Endothelial cell of umbilical vein (primary cell): ENCODE results near the gene SLC8A1. TPM values are rescaled to one million over a fixed set of nuclear protein-coding genes. Genes with fewer than 3 reads are reported as not detected.
A peak's percentile ranks its signal among the peaks of the same experiment; 100 is the strongest.

Experiments used
- BruUV-seq: library from RNA; stranded (reverse); fragments of 400-500 nt; replicated peaks from 2 replicates; lab custom pipeline; 2021; lab: Mats Ljungman, UMichigan
- CTCF ChIA-PET: fragments of 300-600, 350-600 bp; sonication (Branson Sonifier 250); formaldehyde crosslinking; loops from one replicate; lab custom pipeline; 2021; ENCODE audit warnings: antibody characterized with exemption, inconsistent platforms; lab: Charles Lee
- POLR2A ChIA-PET: fragments of 300-600, 350-600 bp; sonication (Branson Sonifier 250); formaldehyde crosslinking; loops from one replicate; lab custom pipeline; 2021; ENCODE audit warnings: antibody characterized with exemption, inconsistent platforms; lab: Charles Lee
- DNase-seq: peaks from one replicate; pipeline ENCODE4 v3.0.0-alpha.2; 2011; ENCODE audit warnings: low read depth, low spot score
- FAIRE-seq: peaks from 2 replicates; lab custom pipeline; 2011; peaks lifted over from hg19 to GRCh38; lab: Jason Lieb, UNC
- H2AFZ ChIP-seq: 2 replicates; pipeline ENCODE4 v1.6.0; 2012; ENCODE audit warnings: low read depth, low read length, control low read depth, inconsistent platforms
- H3K27ac ChIP-seq: 2 replicates; pipeline ENCODE4 v1.5.1; 2011; ENCODE audit warnings: low read depth, mild to moderate bottlenecking, control low read depth, low read length, moderate library complexity; ENCODE audit not compliant: insufficient read depth
- H3K27me3 ChIP-seq, 2 experiments: 2 replicates each; pipeline versions ENCODE4 v1.6.0 to v1.6.1; 2011; ENCODE audit warnings: low read length in 2 of 2, mixed read lengths in 1 of 2; ENCODE audit not compliant: control insufficient read depth in 2 of 2, insufficient read depth in 2 of 2
- H3K36me3 ChIP-seq, 2 experiments: 2 replicates in 1 of 2; 3 replicates in 1 of 2; pipeline ENCODE4 v1.5.1; 2011; ENCODE audit warnings: low read length in 2 of 2, mild to moderate bottlenecking in 1 of 2, moderate library complexity in 1 of 2; ENCODE audit not compliant: control insufficient read depth in 2 of 2, insufficient read depth in 2 of 2; ENCODE audit errors: extremely low read depth in 1 of 2
- H3K4me1 ChIP-seq: 3 replicates; pipeline ENCODE4 v1.5.1; 2011; ENCODE audit warnings: mild to moderate bottlenecking, low read length; ENCODE audit not compliant: control insufficient read depth, insufficient read depth; ENCODE audit errors: extremely low read depth
- H3K4me2 ChIP-seq: 2 replicates; pipeline ENCODE4 v1.6.1; 2011; ENCODE audit warnings: low read length, control low read depth, mixed read lengths; ENCODE audit not compliant: insufficient read depth
- H3K4me3 ChIP-seq, 3 experiments: fragments of 200-600 bp in 1 of 3; sonication (generic), shearing (Covaris generic) in 1 of 3; replicated peaks in 1 of 3; 2 replicates each; pipeline ENCODE4 v1.5.1; 2011 to 2016; ENCODE audit warnings: control low read depth in 3 of 3, low read length in 3 of 3, mild to moderate bottlenecking in 2 of 3, inconsistent platforms in 1 of 3, low read depth in 1 of 3, moderate library complexity in 1 of 3; ENCODE audit not compliant: insufficient read depth in 1 of 3
- H3K79me2 ChIP-seq: 2 replicates; pipeline ENCODE4 v1.6.0; 2012; ENCODE audit warnings: low read length, inconsistent platforms; ENCODE audit not compliant: control insufficient read depth, insufficient read depth
- H3K9ac ChIP-seq: replicated peaks from 2 replicates; pipeline ENCODE3; 2011; ENCODE audit warnings: low read length, control low read depth; ENCODE audit not compliant: insufficient read depth; ENCODE audit errors: extremely low read depth
- H3K9me1 ChIP-seq: replicated peaks from 3 replicates; pipeline ENCODE4 v1.6.0; 2011; ENCODE audit warnings: mild to moderate bottlenecking, low read length; ENCODE audit not compliant: control insufficient read depth, insufficient read depth; ENCODE audit errors: extremely low read depth
- H3K9me3 ChIP-seq: replicated peaks from 2 replicates; pipeline ENCODE4 v1.5.1; 2012; ENCODE audit warnings: low read length, inconsistent platforms; ENCODE audit not compliant: control insufficient read depth, insufficient read depth
- H4K20me1 ChIP-seq: replicated peaks from 2 replicates; pipeline ENCODE3; 2011; ENCODE audit warnings: mild to moderate bottlenecking, low read length; ENCODE audit not compliant: control insufficient read depth, insufficient read depth; ENCODE audit errors: extremely low read depth
- CTCF ChIP-seq, 2 donors: IDR thresholded peaks; 1 replicate in 1 of 2; 2 replicates in 1 of 2; pipeline ENCODE4 v1.5.1; 2011; ENCODE audit warnings: low read length in 2 of 2, mild to moderate bottlenecking in 2 of 2, moderate library complexity in 2 of 2, control low read depth in 1 of 2, inconsistent platforms in 1 of 2, low read depth in 1 of 2; ENCODE audit not compliant: insufficient read depth in 1 of 2; ENCODE audit errors: extremely low read depth in 1 of 2
- EZH2 ChIP-seq: IDR thresholded peaks from 2 replicates; pipeline ENCODE4 v1.6.1; 2012; ENCODE audit warnings: borderline replicate concordance, low read depth, mild to moderate bottlenecking, moderate library complexity, low read length, inconsistent platforms; ENCODE audit not compliant: severe bottlenecking
- FOS ChIP-seq: IDR thresholded peaks from 2 replicates; pipeline ENCODE4 v1.6.1; 2011; ENCODE audit warnings: mild to moderate bottlenecking, low read length, moderate library complexity, borderline replicate concordance; ENCODE audit not compliant: insufficient read depth
- GATA2 ChIP-seq: IDR thresholded peaks from 2 replicates; pipeline ENCODE4 v1.7.0; 2011; ENCODE audit warnings: low read depth, mild to moderate bottlenecking, moderate library complexity, mixed read lengths, low read length; ENCODE audit not compliant: insufficient read length, insufficient read depth
- JUN ChIP-seq: IDR thresholded peaks from 2 replicates; pipeline ENCODE4 v1.6.1; 2011; ENCODE audit warnings: borderline replicate concordance, low read depth; ENCODE audit not compliant: insufficient read length, insufficient read depth
- MAX ChIP-seq: IDR thresholded peaks from 2 replicates; pipeline ENCODE4 v1.6.1; 2011; ENCODE audit not compliant: insufficient read depth, insufficient read length
- MYC ChIP-seq: IDR thresholded peaks from one replicate; pipeline ENCODE4 v1.6.1; 2011; ENCODE audit warnings: mild to moderate bottlenecking, low read depth, low read length
- POLR2A ChIP-seq: IDR thresholded peaks from 2 replicates; pipeline ENCODE4 v1.6.1; 2012; ENCODE audit warnings: low read depth, mild to moderate bottlenecking, control low read depth, low read length
- POLR2AphosphoS5 ChIP-seq: IDR thresholded peaks from 2 replicates; pipeline ENCODE4 v1.6.1; 2012; ENCODE audit warnings: low read depth, mild to moderate bottlenecking, control low read depth, low read length, moderate library complexity; ENCODE audit not compliant: insufficient read depth
- dilution Hi-C: fragments of 300-500 bp; cut with MboI; formaldehyde crosslinking; loops from one replicate; pipeline ENCODE4 v1.15.0; 2019; ENCODE audit warnings: low sequenced_read_pairs; ENCODE audit not compliant: extremely low pct_ligation_motif_present
- intact Hi-C: fragments of 100-400 bp; cut with micrococcal nuclease; formaldehyde crosslinking; loops from one replicate; pipeline ENCODE4 v1.10.0; 2022
- polyA plus RNA-seq, 4 experiments: library from polyadenylated mRNA; depleted of rRNA in 3 of 4; stranded (reverse) in 3 of 4; unstranded in 1 of 4; fragments of >200 nt; gene quantifications; 2 replicates each; pipeline versions ENCODE4 v1.2.1 to v1.2.3, GENCODE V29; 2011 to 2012; ENCODE audit warnings: missing spikeins in 1 of 4
- total RNA-seq: library from RNA; stranded (reverse); gene quantifications from 2 replicates; pipeline ENCODE4 v1.2.3, GENCODE V29; 2021

The SLC8A1 gene
- total and polyA plus RNA-seq, 2 donors (not counting 3 experiments of a cell fraction or from before 2014, with no cell fraction given) = 0.19 to 1.8 TPM

GRCh38 chr2:40412456-40412855, 39.4 kb downstream of the SLC8A1 start:
- H3K4me2 ChIP-seq = no peak overlapping the region
- BruUV-seq = no TSS peak
- no peaks in the 10 kb centered on the region for H3K9me1 ChIP-seq
- dilution Hi-C loops (no loop called here), intact Hi-C loops (no loop called here)
- H3K9me3 ChIP-seq = no peaks in the 10 kb centered on the region
- ChIA-PET POLR2A (no interaction called here), CTCF (interaction anchor here (0.8 to 1.2 kb wide), 4 partner anchors 11 to 48 kb away, joined by 3 read pairs; no protein-coding TSS in a partner anchor)
- H4K20me1 ChIP-seq = no peaks in the 10 kb centered on the region
- H3K27me3 ChIP-seq = no peaks in the 10 kb centered on the region
- H3K79me2 ChIP-seq = no peaks in the 10 kb centered on the region
- H3K9ac ChIP-seq = no peak overlapping the region
- H3K36me3 ChIP-seq = no peaks in the 10 kb centered on the region
- TF ChIP-seq GATA2 (peak; percentile 7), MYC (no peak), FOS (peak; percentile 58)
- FAIRE-seq = no peak
- no peak overlapping the region for H3K27ac ChIP-seq
- no peak for DNase-seq
- H2AFZ ChIP-seq = no peak overlapping the region
- no peak overlapping the region for H3K4me3 ChIP-seq
- peaks cover 4% of the 10 kb centered on the region for H3K4me1 ChIP-seq

GRCh38 chr2:40410695-40411094, 41.2 kb downstream of the SLC8A1 start:
- POLR2A ChIA-PET = no interaction called here
- dilution Hi-C loops = no loop called here

More at GRCh38 chr2:40410695-40411094, 41.2 kb downstream of the SLC8A1 start:
- H3K9me3 ChIP-seq = no peaks in the 10 kb centered on the region
- no peaks in the 10 kb centered on the region for H3K9me1 ChIP-seq
- no peaks in the 10 kb centered on the region for H3K79me2 ChIP-seq
- DNase-seq (no peak), FAIRE-seq (no peak)
- no peak overlapping the region for H3K4me2 ChIP-seq
- BruUV-seq = no TSS peak
- intact Hi-C loops = no loop called here
- H3K27ac ChIP-seq = no peak overlapping the region
- no peak for TF ChIP-seq EZH2
- TF ChIP-seq FOS = no peak
- TF ChIP-seq GATA2 = no peak
- no peak for TF ChIP-seq CTCF (IDR thresholded peaks at IDR 0.05; ENCODE audit: extremely low read depth in 1 of 2, insufficient read depth in 1 of 2, low read depth in 1 of 2, low read length in 2 of 2)
- no peak for TF ChIP-seq JUN
- no peak for TF ChIP-seq POLR2A
- TF ChIP-seq POLR2AphosphoS5 = no peak
- no peak for TF ChIP-seq MYC
- TF ChIP-seq MAX = no peak
- H3K4me1 ChIP-seq = peaks cover 4% of the 10 kb centered on the region
- no peaks in the 10 kb centered on the region for H4K20me1 ChIP-seq
- no peak overlapping the region for H2AFZ ChIP-seq
- CTCF ChIA-PET = no interaction called here
- H3K36me3 ChIP-seq = no peaks in the 10 kb centered on the region
- no peak overlapping the region for H3K9ac ChIP-seq
- no peaks in the 10 kb centered on the region for H3K27me3 ChIP-seq
- no peak overlapping the region for H3K4me3 ChIP-seq
